GM12878 (cell line): ENCODE measurements around the gene RGS11.

ENCODE experiments used
- CHD1 ChIP-seq: IDR thresholded peaks from 2 replicates; pipeline ENCODE4 v1.6.1; 2012; ENCODE audit warnings: low read depth, low read length, improper control_type of control experiment
- CTCF ChIP-seq, 3 experiments: IDR thresholded peaks in 2 of 3; conservative IDR thresholded peaks in 1 of 3; 2 replicates each; pipeline ENCODE4 v1.5.1; 2011; ENCODE audit warnings: low read depth in 3 of 3, low read length in 3 of 3, mild to moderate bottlenecking in 3 of 3, control low read depth in 2 of 3, moderate library complexity in 2 of 3, inconsistent platforms in 1 of 3, mixed read lengths in 1 of 3; ENCODE audit not compliant: control insufficient read depth in 2 of 3, insufficient read depth in 1 of 3; ENCODE audit errors: extremely low read depth in 1 of 3
- NBN ChIP-seq: fragments of 450-650 bp; IDR thresholded peaks from 2 replicates; pipeline ENCODE4 v1.6.1; 2016
- POLR2A ChIP-seq: IDR thresholded peaks from 2 replicates; pipeline ENCODE4 v1.6.1; 2011; ENCODE audit warnings: low read depth, mild to moderate bottlenecking, low read length
- SP1 ChIP-seq: IDR thresholded peaks from one replicate; pipeline ENCODE4 v1.6.1; 2011; ENCODE audit warnings: low read depth, low read length

- TF ChIP-seq SP1 (no peak), CTCF (IDR thresholded peaks at IDR 0.05 in 2 of 3, conservative IDR thresholded peaks at IDR 0.05 in 1 of 3; ENCODE audit: control insufficient read depth in 2 of 3, extremely low read depth in 1 of 3, insufficient read depth in 1 of 3, low read depth in 3 of 3, low read length in 3 of 3) (no peak), POLR2A (no peak), NBN (no peak), CHD1 (no peak)
Observed at GRCh38 chr16:263182-263774, 12.5 kb downstream of the RGS11 start.
